Prostate gland (tissue), 2 donors: Measurements from ENCODE around the gene ADAMTS7.

ENCODE experiments used
- POLR2AphosphoS5 ChIP-seq: sonication (generic); formaldehyde crosslinking; IDR thresholded peaks from one replicate; pipeline ENCODE4 v1.6.1; 2017; ENCODE audit warnings: antibody characterized with exemption
- TF ChIP-seq, protein P1 (sequence below), 4 experiments: fragments of 200-600 bp in 2 of 4; fragments of 450-650 bp in 2 of 4; sonication (generic) in 2 of 4; IDR thresholded peaks; 1 replicate in 3 of 4; 2 replicates in 1 of 4; pipeline ENCODE4 v1.5.1; 2016 to 2019; ENCODE audit warnings: antibody characterized with exemption in 4 of 4, mild to moderate bottlenecking in 2 of 4, moderate library complexity in 2 of 4

DNA sequence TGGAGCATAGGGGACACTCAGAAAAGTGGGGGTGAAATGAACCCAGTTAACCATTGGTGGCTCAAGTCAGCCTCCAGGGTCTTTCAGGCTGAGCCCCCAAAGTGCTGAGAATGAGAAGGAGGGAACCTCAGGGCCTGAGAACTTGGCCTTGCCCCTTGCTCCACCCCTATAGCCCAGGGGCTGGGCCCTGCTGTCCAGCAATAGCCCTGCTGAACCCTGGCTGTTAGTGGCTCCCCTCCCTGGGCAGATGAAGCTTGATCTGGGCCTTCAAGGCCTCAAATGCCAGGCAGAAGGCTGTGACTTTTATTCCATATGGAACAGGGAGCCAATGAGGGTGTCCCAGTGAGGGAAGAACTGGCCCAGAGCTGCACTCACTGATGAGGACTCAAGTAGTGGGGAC is 16.2 kb downstream of the ADAMTS7 start:
- TF ChIP-seq, protein P1, sequence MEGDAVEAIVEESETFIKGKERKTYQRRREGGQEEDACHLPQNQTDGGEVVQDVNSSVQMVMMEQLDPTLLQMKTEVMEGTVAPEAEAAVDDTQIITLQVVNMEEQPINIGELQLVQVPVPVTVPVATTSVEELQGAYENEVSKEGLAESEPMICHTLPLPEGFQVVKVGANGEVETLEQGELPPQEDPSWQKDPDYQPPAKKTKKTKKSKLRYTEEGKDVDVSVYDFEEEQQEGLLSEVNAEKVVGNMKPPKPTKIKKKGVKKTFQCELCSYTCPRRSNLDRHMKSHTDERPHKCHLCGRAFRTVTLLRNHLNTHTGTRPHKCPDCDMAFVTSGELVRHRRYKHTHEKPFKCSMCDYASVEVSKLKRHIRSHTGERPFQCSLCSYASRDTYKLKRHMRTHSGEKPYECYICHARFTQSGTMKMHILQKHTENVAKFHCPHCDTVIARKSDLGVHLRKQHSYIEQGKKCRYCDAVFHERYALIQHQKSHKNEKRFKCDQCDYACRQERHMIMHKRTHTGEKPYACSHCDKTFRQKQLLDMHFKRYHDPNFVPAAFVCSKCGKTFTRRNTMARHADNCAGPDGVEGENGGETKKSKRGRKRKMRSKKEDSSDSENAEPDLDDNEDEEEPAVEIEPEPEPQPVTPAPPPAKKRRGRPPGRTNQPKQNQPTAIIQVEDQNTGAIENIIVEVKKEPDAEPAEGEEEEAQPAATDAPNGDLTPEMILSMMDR (IDR thresholded peaks at IDR 0.05), result no peak
- no peak for TF ChIP-seq POLR2AphosphoS5
